ENCODE measurements around the gene KRTAP20-2.

KRTAP20-2 gene

DNA sequence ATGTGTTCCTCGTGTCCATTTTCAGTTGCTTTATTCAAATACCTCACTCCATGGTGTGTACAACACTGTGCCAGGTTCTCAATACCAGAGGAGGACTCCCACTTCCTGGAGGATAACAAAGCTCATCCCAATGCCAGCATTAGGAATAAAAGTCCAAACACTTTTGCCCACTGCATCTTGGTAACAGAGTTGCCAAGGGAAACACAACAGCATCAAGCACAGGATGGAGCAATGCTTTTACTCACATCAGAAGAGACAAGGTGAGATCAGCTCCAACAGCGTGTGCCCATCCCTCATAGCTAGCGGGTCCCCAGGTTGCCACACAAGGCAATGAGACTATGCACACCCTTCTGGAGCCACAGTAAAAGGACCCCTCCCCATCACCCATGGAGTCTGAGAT is 11.6 kb upstream of the KRTAP20-2 start:
- H3K9me3 ChIP-seq (ENCODE audit: insufficient read depth, low read length): peaks cover 7% of the 10 kb centered on the region; the same call in 1 of the 2 replicates
- H2AFZ ChIP-seq (ENCODE audit: low read depth, low read length): no peak overlapping the region
- H3K79me2 ChIP-seq (ENCODE audit: low read length): no peaks in the 10 kb centered on the region
- H3K4me1 ChIP-seq (ENCODE audit: low read length): peaks cover 14% of the 10 kb centered on the region
- no peak for TF ChIP-seq EZH2phosphoT487 (IDR thresholded peaks at IDR 0.05; ENCODE audit: low read depth)
- TF ChIP-seq, protein P1, sequence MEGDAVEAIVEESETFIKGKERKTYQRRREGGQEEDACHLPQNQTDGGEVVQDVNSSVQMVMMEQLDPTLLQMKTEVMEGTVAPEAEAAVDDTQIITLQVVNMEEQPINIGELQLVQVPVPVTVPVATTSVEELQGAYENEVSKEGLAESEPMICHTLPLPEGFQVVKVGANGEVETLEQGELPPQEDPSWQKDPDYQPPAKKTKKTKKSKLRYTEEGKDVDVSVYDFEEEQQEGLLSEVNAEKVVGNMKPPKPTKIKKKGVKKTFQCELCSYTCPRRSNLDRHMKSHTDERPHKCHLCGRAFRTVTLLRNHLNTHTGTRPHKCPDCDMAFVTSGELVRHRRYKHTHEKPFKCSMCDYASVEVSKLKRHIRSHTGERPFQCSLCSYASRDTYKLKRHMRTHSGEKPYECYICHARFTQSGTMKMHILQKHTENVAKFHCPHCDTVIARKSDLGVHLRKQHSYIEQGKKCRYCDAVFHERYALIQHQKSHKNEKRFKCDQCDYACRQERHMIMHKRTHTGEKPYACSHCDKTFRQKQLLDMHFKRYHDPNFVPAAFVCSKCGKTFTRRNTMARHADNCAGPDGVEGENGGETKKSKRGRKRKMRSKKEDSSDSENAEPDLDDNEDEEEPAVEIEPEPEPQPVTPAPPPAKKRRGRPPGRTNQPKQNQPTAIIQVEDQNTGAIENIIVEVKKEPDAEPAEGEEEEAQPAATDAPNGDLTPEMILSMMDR (IDR thresholded peaks at IDR 0.05; ENCODE audit: low read depth, low read length): no peak
- no peaks in the 10 kb centered on the region for H4K20me1 ChIP-seq (ENCODE audit: insufficient read depth, low read length)
- H3K27me3 ChIP-seq (ENCODE audit: low read depth, low read length): no peaks in the 10 kb centered on the region
- H3K27ac ChIP-seq (ENCODE audit: low read length): no peak overlapping the region
- no peak overlapping the region for H3K9ac ChIP-seq (ENCODE audit: low read length)
- H3K4me3 ChIP-seq (ENCODE audit: low read length): no peak overlapping the region
- H3K4me2 ChIP-seq (ENCODE audit: low read length): no peak overlapping the region
- H3K36me3 ChIP-seq (replicated peaks; ENCODE audit: low read depth, low read length): peaks cover 18% of the 10 kb centered on the region

DNA sequence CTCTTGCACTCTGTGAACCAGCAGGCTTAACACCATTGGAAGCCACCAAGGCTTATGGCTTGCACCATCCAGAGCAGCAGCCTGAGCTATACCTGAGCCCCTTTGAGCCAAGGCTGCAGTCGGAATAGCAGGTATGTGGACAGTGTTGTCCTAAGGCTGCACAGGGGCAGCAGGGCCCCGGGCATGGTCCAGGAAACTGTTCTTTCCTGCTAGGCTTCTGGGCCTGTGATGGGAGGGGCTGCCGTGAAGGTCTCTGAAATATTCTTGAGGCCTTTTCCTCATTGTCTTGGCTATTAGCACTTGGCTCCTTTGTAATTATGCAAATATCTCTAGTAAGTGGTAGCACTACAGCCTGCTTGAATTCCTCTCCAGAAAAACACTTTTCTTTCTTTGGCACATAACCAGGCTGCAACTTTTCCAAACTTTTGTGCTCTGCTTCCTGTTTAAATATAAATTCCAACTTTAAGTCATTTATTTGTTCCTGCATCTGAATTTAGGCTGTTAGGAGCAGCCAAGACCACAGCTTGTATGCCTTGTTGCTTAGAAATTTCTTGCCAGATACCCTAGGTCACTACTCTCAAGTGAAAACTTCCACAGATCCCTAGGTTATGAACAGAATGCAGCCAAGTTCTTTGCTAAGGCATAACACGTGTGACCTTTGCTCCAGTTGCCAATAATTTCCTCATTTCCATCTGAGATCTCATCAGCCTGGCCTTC is 9.4 kb upstream of the KRTAP20-2 start:
- no peak for TF ChIP-seq EZH2phosphoT487 (IDR thresholded peaks at IDR 0.05; ENCODE audit: low read depth)
- H3K27me3 ChIP-seq (ENCODE audit: low read depth, low read length): no peaks in the 10 kb centered on the region
- H3K4me2 ChIP-seq (ENCODE audit: low read length): no peak overlapping the region
- H3K9ac ChIP-seq (ENCODE audit: low read length): no peak overlapping the region
- H3K4me1 ChIP-seq (ENCODE audit: low read length): peaks cover 2% of the 10 kb centered on the region
- peaks cover 1% of the 10 kb centered on the region for H3K36me3 ChIP-seq (replicated peaks; ENCODE audit: low read depth, low read length)
- H3K4me3 ChIP-seq (ENCODE audit: low read length): no peak overlapping the region
- 0 out of 2 replicates have a peak, but pooled peaks cover 1% of the 10 kb centered on the region for H3K9me3 ChIP-seq (ENCODE audit: insufficient read depth, low read length)
- no peaks in the 10 kb centered on the region for H4K20me1 ChIP-seq (ENCODE audit: insufficient read depth, low read length)
- H3K79me2 ChIP-seq (ENCODE audit: low read length): no peaks in the 10 kb centered on the region
- H2AFZ ChIP-seq (ENCODE audit: low read depth, low read length): no peak overlapping the region
- H3K27ac ChIP-seq (ENCODE audit: low read length): no peak overlapping the region

DNA sequence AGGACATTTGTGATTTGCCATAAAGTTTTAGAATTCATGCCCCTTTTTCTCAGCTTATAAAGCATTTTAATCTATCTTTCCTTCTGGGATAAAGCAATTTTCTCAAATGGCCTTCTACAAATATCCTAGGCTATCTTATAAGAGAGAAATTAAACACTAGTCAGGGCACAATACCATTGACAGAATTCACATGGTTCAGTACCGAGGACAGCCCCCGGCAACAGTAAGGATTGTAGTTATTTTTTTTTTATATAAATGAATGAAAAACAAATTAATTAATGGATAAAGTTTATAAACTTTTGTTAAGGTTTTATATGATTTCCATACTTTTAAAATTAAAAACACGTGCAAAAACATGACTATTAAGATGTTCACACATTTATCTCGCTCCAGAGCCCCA is 6.9 kb upstream of the KRTAP20-2 start:
- no peak for TF ChIP-seq EZH2phosphoT487 (IDR thresholded peaks at IDR 0.05; ENCODE audit: low read depth)
- TF ChIP-seq, protein P1 (IDR thresholded peaks at IDR 0.05; ENCODE audit: low read depth, low read length): no peak
- no peak overlapping the region for H3K9ac ChIP-seq (ENCODE audit: low read length)
- no peak overlapping the region for H3K4me3 ChIP-seq (ENCODE audit: low read length)
- no peaks in the 10 kb centered on the region for H4K20me1 ChIP-seq (ENCODE audit: insufficient read depth, low read length)
- no peak overlapping the region for H2AFZ ChIP-seq (ENCODE audit: low read depth, low read length)
- H3K9me3 ChIP-seq (ENCODE audit: insufficient read depth, low read length): no peaks in the 10 kb centered on the region
- no peak overlapping the region for H3K27ac ChIP-seq (ENCODE audit: low read length)
- H3K79me2 ChIP-seq (ENCODE audit: low read length): no peaks in the 10 kb centered on the region
- H3K27me3 ChIP-seq (ENCODE audit: low read depth, low read length): no peaks in the 10 kb centered on the region
- no peaks in the 10 kb centered on the region for H3K4me1 ChIP-seq (ENCODE audit: low read length)
- no peaks in the 10 kb centered on the region for H3K36me3 ChIP-seq (replicated peaks; ENCODE audit: low read depth, low read length)
- H3K4me2 ChIP-seq (ENCODE audit: low read length): no peak overlapping the region

DNA sequence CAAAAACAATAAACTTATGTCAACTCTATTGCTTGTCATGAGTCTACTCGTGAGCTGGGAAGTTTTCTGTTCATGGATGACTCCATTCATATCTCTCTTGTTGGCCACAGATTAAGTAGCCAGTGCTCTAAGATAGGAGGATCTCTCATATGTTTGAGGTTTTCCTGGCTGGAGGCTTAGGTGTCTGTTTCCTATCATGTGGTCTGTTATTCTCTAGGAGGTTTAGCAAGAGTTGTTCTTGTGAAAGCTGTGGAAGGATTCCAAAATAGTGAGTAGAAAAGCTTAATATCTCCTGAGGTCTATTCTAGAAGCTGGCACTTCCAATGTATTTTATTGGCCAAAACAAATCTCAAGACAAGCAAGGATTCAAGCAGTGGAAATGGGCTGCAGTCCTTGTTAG is 5.8 kb upstream of the KRTAP20-2 start:
- Histone ChIP-seq H3K4me3 (ENCODE audit: low read length) (no peak overlapping the region), H3K4me1 (ENCODE audit: low read length) (no peaks in the 10 kb centered on the region), H3K36me3 (replicated peaks; ENCODE audit: low read depth, low read length) (no peaks in the 10 kb centered on the region), H3K9me3 (ENCODE audit: insufficient read depth, low read length) (no peaks in the 10 kb centered on the region), H4K20me1 (ENCODE audit: insufficient read depth, low read length) (no peaks in the 10 kb centered on the region), H3K79me2 (ENCODE audit: low read length) (no peaks in the 10 kb centered on the region), H3K27me3 (ENCODE audit: low read depth, low read length) (no peaks in the 10 kb centered on the region), H3K27ac (ENCODE audit: low read length) (no peak overlapping the region), H2AFZ (ENCODE audit: low read depth, low read length) (no peak overlapping the region; the same call in 1 of the 2 replicates), H3K4me2 (ENCODE audit: low read length) (no peak overlapping the region), H3K9ac (ENCODE audit: low read length) (no peak overlapping the region)
- TF ChIP-seq EZH2phosphoT487 (IDR thresholded peaks at IDR 0.05; ENCODE audit: low read depth): no peak
- TF ChIP-seq, protein P1 (IDR thresholded peaks at IDR 0.05; ENCODE audit: low read depth, low read length): no peak

Data from OCI-LY3 (cell line).